GM12892 (cell line): ENCODE measurements around the gene TPMT.
"Not testable (repeated sequence)": the region's sequence is repeated elsewhere in the genome, so short reads cannot be mapped to it uniquely, and the experiment has no call there.

ENCODE experiments used
- DNase-seq: peaks from one replicate; pipeline ENCODE4 v3.0.0; 2011; ENCODE audit not compliant: insufficient read length
- FAIRE-seq: peaks from 2 replicates; lab custom pipeline; 2011; peaks lifted over from hg19 to GRCh38; lab: Jason Lieb, UNC
- POLR2A ChIP-seq: IDR thresholded peaks from 2 replicates; pipeline ENCODE4 v1.6.1; 2011; ENCODE audit warnings: low read depth, low read length, control low read depth
- POLR2AphosphoS5 ChIP-seq: IDR thresholded peaks from 2 replicates; pipeline ENCODE4 v1.6.1; 2011; ENCODE audit warnings: low read depth, low read length, control low read depth
- TAF1 ChIP-seq: IDR thresholded peaks from 2 replicates; pipeline ENCODE4 v1.6.1; 2011; ENCODE audit warnings: low read depth, mild to moderate bottlenecking, control low read depth, low read length, borderline replicate concordance

The TPMT gene

DNA sequence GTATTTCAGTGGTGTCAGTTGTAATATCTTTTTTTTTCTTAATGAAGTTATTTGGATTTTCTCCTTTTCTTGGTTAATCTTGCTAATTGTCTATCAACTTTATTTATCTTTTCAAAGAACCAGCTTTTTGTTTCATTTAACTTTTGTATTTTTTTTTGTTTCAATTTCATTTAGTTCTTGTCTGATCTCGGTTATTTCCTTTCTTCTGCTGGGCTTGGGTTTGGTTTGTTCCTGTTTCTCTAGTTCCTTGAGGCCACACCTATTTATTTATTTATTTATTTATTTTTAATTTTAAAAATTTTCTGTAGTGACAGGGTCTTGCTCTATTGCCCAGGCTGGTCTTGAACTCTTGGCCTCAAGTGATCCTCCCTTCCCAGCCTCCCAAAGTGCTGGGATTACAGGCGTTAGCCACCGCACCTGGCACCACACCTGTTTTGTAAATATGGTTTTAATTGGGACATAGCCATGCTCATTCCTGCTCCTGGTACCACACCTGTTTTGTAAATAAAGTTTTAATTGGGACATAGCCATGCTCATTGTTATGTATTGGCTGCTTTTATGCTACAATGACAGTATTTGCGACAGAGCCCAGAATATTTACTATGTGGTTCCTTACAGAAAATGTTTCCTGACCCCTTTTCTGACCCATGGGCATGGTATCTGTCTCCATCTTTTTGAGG is 22.5 kb upstream of the TPMT start:
- no peak for FAIRE-seq
- DNase-seq = no peak
- TF ChIP-seq POLR2AphosphoS5 (no peak), TAF1 (no peak), POLR2A (no peak)

DNA sequence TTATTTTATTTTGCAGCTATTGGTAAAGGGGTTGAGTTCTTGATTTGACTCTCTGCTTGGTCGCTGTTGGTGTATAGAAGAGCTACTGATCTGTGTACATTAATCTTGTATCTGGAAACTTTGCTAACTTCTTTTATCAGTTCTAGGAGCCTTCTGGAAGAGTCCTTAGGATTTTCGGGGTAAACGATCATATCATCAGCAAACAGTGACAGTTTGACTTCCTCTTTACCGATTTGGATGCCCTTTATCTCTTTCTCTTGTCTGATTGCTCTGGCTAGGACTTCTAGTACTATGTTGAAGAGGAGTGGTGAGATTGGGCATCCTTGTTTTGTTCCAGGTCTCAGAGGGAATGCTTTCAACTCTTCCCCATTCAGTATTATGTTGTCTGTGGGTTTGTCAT is 21.3 kb upstream of the TPMT start:
- FAIRE-seq, DNase-seq: not testable (repeated sequence)

- no peak for FAIRE-seq
- TF ChIP-seq TAF1 (no peak), POLR2A (no peak), POLR2AphosphoS5 (no peak)
- no peak for DNase-seq
Measured at GRCh38 chr6:18171871-18172270, 17.0 kb upstream of the TPMT start.

- FAIRE-seq = no peak
- DNase-seq = no peak
- TF ChIP-seq POLR2A = no peak
- no peak for TF ChIP-seq POLR2AphosphoS5
- TF ChIP-seq TAF1 = no peak
Measured at GRCh38 chr6:18168264-18168663, 13.4 kb upstream of the TPMT start.

DNA sequence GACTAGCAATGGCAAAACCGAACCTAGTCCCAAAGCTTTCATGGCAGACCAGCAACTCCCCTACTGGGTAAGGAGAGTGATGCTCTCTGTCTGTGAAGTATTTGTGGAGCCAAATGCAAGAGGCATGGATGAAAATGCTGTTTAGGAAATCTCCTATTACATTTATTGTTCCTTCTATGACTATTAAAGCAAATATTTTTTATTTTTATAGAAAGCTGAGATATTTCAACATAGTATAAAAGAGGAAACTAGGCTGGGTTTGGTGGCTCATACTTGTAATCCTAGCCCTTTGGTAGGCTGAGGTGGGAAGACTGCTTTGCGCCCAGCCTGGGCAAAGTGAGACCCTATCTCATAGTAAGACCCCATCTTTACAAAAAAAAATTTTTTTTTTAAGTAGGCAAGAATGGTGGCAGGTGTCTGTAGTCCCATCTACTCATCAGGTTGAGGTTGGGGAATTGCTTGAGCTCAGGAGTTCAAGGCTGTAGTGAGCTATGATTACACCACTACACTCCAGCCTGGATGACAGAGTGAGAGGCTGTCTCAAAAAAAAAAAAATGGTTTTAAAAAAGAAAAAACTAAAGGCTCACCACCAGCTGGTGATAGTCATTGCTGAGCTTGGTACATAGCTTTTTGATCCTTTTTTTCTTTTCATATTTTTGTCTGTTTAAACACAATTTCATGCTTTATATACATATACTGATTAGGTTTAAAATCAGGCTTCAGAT is 11.6 kb upstream of the TPMT start:
- TF ChIP-seq POLR2A = no peak
- no peak for TF ChIP-seq TAF1
- no peak for TF ChIP-seq POLR2AphosphoS5
- FAIRE-seq = no peak

GRCh38 chr6:18165751-18166150 is 10.9 kb upstream of the TPMT start:
- TF ChIP-seq TAF1 (no peak), POLR2AphosphoS5 (no peak), POLR2A (no peak)
- FAIRE-seq = no peak
- DNase-seq = no peak

More for the DNA sequence above, 11.6 kb upstream of the TPMT start:
- DNase-seq = no peak

DNA sequence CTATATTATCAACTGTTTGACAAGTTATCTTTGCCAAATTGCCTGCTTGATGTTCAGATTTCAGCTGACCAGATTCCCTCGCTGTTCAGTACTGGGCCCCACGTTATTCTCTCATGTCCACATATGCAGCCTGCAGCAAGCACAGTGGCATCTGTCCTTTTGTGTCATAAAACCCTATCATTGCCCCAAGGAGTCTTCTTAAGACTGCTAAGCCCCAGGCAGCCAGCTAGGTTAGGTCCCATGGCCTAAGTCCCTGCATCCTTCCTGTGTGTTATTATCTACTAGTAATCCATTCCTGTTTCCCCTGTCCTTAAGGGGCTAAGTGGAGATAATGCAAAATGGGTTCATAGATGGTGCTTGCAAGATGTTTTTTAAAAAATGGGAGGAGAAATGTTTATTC is 7.5 kb upstream of the TPMT start:
- DNase-seq (no peak), FAIRE-seq (no peak)
- TF ChIP-seq TAF1 (no peak), POLR2A (no peak), POLR2AphosphoS5 (no peak)

- DNase-seq = no peak
- TF ChIP-seq TAF1 (no peak), POLR2A (no peak), POLR2AphosphoS5 (no peak)
- FAIRE-seq = no peak
Measured at GRCh38 chr6:18161431-18161830, 6.6 kb upstream of the TPMT start.

- FAIRE-seq = no peak
- DNase-seq = no peak
- TF ChIP-seq POLR2A (no peak), TAF1 (no peak), POLR2AphosphoS5 (no peak)
Measured at GRCh38 chr6:18160911-18161310, 6.0 kb upstream of the TPMT start.

GRCh38 chr6:18155864-18156421 is 1.1 kb upstream of the TPMT start:
- TF ChIP-seq TAF1 (no peak), POLR2AphosphoS5 (no peak), POLR2A (no peak)
- peak; percentile 86 for FAIRE-seq
- DNase-seq = peak; percentile 44

DNA sequence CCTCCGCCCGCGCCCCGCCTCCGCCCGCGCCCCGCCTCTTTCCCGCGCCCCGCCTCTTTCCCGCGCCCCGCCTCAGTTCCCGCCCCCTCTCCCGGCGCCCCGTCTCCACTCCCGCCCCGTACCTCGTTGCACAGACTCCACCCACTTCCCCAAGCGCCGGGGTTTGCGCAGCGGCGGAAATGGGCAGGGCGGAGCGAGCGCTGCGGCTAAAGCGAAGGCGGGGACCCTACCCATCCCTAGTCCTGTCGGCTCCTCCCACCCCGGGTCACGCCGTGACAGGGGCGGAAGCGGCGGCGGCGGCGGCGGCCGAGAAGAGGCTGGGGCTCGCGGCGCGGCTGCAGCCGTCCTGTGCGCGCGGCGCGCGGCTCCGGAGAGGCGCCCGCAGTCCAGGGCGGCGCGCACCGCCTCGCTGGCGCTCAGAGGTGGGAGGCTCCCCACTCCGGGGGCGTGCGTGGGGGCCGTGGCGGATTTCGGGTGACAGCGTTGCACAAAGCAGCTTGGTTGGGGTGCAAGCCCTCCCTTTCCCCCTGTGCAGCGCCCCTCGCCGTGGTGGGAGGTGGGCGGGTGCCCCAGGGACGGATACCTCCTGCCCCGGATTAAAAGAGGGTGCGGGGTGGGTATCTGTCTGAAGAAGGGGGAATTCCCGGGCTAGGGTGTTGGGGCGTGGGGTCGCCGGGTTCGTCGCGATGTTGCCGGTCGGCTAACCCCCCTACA is 430 bp upstream of the TPMT start, which contains the start of gene KDM1B:
Gene KDM1B, plus strand, starts transcription at position 273 of the 714 bp plus-strand sequence. CDS start 4,474 bp downstream, outside the sequence.
- FAIRE-seq (peak; percentile 97), DNase-seq (peak; percentile 91)
- TF ChIP-seq TAF1 = peak; percentile 48; the same call in 1 of the 2 replicates
- TF ChIP-seq POLR2A = peak; percentile 62; the same call in 1 of the 2 replicates
- TF ChIP-seq POLR2AphosphoS5 = no peak

GRCh38 chr6:18153311-18153703 is 1.6 kb downstream of the TPMT start:
- FAIRE-seq (no peak), DNase-seq (no peak)
- TF ChIP-seq POLR2A (no peak), TAF1 (no peak), POLR2AphosphoS5 (no peak)

DNA sequence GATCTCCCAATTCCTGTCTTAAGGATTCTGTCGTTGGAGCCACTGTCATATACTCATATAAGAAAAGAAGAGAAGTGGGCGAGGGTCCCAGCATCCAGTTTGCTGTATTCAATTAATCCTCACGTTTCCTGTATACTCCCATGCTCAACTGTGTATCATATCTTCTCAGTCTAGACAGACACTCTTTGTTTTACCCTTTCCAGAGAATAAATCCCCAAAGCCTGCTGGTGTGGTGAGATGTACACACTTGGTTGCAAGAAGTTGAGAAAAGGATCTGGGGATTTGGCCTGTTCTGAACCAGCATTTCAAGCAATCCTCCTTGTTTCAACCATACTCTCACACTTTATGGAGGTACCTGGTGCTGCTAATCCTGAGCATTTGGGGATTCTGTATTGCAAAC is 3.1 kb downstream of the TPMT start:
- DNase-seq = no peak
- FAIRE-seq = no peak
- TF ChIP-seq POLR2A (no peak), TAF1 (no peak), POLR2AphosphoS5 (no peak)

DNA sequence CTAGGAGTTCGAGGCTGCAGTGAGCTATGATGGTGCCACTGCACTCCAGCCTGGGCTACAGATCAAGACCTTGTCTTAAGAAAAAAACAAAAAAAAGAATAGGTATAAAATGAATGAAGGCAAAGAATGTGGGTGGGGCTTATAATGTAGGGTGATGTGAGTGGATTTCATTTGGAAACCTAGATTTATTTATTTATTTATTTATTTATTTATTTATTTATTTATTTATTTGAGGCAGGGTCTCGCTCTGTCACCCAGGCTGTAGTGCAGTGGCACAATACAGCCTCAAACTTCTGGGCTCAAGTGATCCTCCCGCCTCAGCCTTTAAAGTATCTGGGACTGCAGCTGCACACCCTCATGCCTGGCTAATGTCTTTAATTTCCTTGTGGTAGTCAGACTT is 3.5 kb downstream of the TPMT start:
- not testable (repeated sequence) for FAIRE-seq, DNase-seq
